GM12878 (cell line): ENCODE data around the gene KRT79. TPM values are rescaled to one million over a fixed set of nuclear protein-coding genes. Genes with fewer than 3 reads are reported as not detected.

Experiments used
- ATAC-seq: fragments of 200-7000 bp; cut with Tn5 transposase; 3 replicates; pipeline ENCODE4 v1.9.1; 2020; ENCODE audit warnings: mild to moderate bottlenecking, moderate library complexity
- BruUV-seq: library from RNA; stranded (reverse); fragments of 400-500 nt; replicated peaks from 2 replicates; lab custom pipeline; 2021; lab: Mats Ljungman, UMichigan
- CTCF ChIA-PET: fragments of 300-600 bp; sonication (Branson Sonifier 250); formaldehyde crosslinking; extraction: SDS; loops from one replicate; lab custom pipeline; 2021; ENCODE audit warnings: inconsistent platforms; lab: Yijun Ruan, JAX
- POLR2A ChIA-PET: fragments of 350-600 bp; formaldehyde crosslinking; extraction: SDS; loops from one replicate; lab custom pipeline; 2021; ENCODE audit warnings: inconsistent platforms; lab: Charles Lee
- RAD21 ChIA-PET: fragments of 300-600 bp; sonication (Branson Sonifier 250); formaldehyde crosslinking; loops from one replicate; lab custom pipeline; 2023; ENCODE audit warnings: antibody characterized with exemption; ENCODE audit not compliant: unreplicated experiment; lab: Charles Lee
- SMC1A ChIA-PET: fragments of 300-600 bp; sonication (Branson Sonifier 250); formaldehyde crosslinking; loops from one replicate; lab custom pipeline; 2023; ENCODE audit not compliant: unreplicated experiment, uncharacterized antibody; lab: Charles Lee
- DNase-seq: peaks from one replicate; pipeline ENCODE4 v3.0.0-alpha.2; 2011; ENCODE audit warnings: low read depth, low spot score
- FAIRE-seq: peaks from 3 replicates; lab custom pipeline; 2011; peaks lifted over from hg19 to GRCh38; lab: Jason Lieb, UNC
- H2AFZ ChIP-seq: 2 replicates; pipeline ENCODE4 v1.6.0; 2011; ENCODE audit warnings: low read depth, low read length, control low read depth; ENCODE audit not compliant: control insufficient read depth
- H3K27ac ChIP-seq: 2 replicates; pipeline ENCODE4 v1.5.1; 2011; ENCODE audit warnings: control low read depth; ENCODE audit not compliant: control insufficient read depth, insufficient read depth
- H3K27me3 ChIP-seq, 2 experiments: replicated peaks in 1 of 2; 2 replicates each; pipeline versions ENCODE4 v1.6.0 to v1.6.1; 2011; ENCODE audit warnings: low read length in 1 of 2; ENCODE audit not compliant: control insufficient read depth in 2 of 2, insufficient read depth in 2 of 2
- H3K36me3 ChIP-seq, 2 experiments: 2 replicates each; pipeline ENCODE4 v1.5.1; 2011; ENCODE audit warnings: low read length in 1 of 2; ENCODE audit not compliant: control insufficient read depth in 2 of 2, insufficient read depth in 2 of 2
- H3K4me1 ChIP-seq: 2 replicates; pipeline ENCODE4 v1.6.1; 2011; ENCODE audit warnings: mild to moderate bottlenecking, low read length, moderate library complexity, mixed read lengths; ENCODE audit not compliant: control insufficient read depth, insufficient read depth
- H3K4me2 ChIP-seq: 2 replicates; pipeline ENCODE4 v1.6.0; 2011; ENCODE audit warnings: control low read depth; ENCODE audit not compliant: control insufficient read depth, insufficient read depth
- H3K4me3 ChIP-seq: fragments of 200-600 bp; sonication (generic); 2 replicates; pipeline ENCODE4 v1.5.1; 2016
- H3K79me2 ChIP-seq: 2 replicates; pipeline ENCODE4 v1.6.0; 2011; ENCODE audit warnings: low read length; ENCODE audit not compliant: control insufficient read depth, insufficient read depth
- H3K9ac ChIP-seq: 2 replicates; pipeline ENCODE4 v1.8.0; 2011; ENCODE audit warnings: low read length, control low read depth, mixed read lengths; ENCODE audit not compliant: control insufficient read depth, insufficient read depth
- H3K9me3 ChIP-seq: replicated peaks from 3 replicates; pipeline ENCODE4 v1.5.1; 2011; ENCODE audit warnings: mild to moderate bottlenecking, low read length; ENCODE audit not compliant: control insufficient read depth, insufficient read depth
- H4K20me1 ChIP-seq: 2 replicates; pipeline ENCODE4 v1.6.0; 2011; ENCODE audit not compliant: control insufficient read depth, insufficient read depth
- BCL3 ChIP-seq: IDR thresholded peaks from 2 replicates; pipeline ENCODE4 v1.6.1; 2011; ENCODE audit warnings: borderline replicate concordance, low read depth, mild to moderate bottlenecking, moderate library complexity, low read length; ENCODE audit not compliant: insufficient read depth, poor library complexity, severe bottlenecking
- BHLHE40 ChIP-seq, 2 experiments: fragments of 450-650 bp in 1 of 2; IDR thresholded peaks; 2 replicates each; pipeline ENCODE4 v1.6.1; 2011 to 2017; ENCODE audit warnings: low read depth in 2 of 2, borderline replicate concordance in 1 of 2, improper control_type of control experiment in 1 of 2, low read length in 1 of 2, mild to moderate bottlenecking in 1 of 2
- CBX3 ChIP-seq: fragments of 200-600 bp; sonication (generic); IDR thresholded peaks from 2 replicates; pipeline ENCODE4 v1.6.1; 2016; ENCODE audit warnings: low read depth, borderline replicate concordance
- FOS ChIP-seq: IDR thresholded peaks from 3 replicates; pipeline ENCODE4 v1.6.1; 2011; ENCODE audit warnings: borderline replicate concordance; ENCODE audit not compliant: insufficient read length; ENCODE audit errors: extremely low read depth
- RBBP5 ChIP-seq: fragments of 200-600 bp; sonication (generic); conservative IDR thresholded peaks from 2 replicates; pipeline ENCODE4 v1.6.1; 2016
- RUNX3 ChIP-seq: IDR thresholded peaks from 2 replicates; pipeline ENCODE4 v1.6.1; 2012; ENCODE audit warnings: low read length, inconsistent platforms
- WGBS: methylation state at CpG from one replicate; pipeline ENCODE4 v1.1.6; 2016; ENCODE audit warnings: low lambda C conversion rate; ENCODE audit not compliant: insufficient replicate concordance, insufficient coverage; ENCODE audit errors: missing lambda C conversion rate; 5-methylcytosine and 5-hydroxymethylcytosine counted together
- in situ Hi-C: fragments of 300-500 bp; cut with MboI; formaldehyde crosslinking; loops from 9 replicates; pipeline ENCODE4 v1.14.3; 2018; ENCODE audit warnings: mixed read lengths
- intact Hi-C: fragments of 100-400 bp; cut with micrococcal nuclease; formaldehyde crosslinking; loops from one replicate; pipeline ENCODE4 v1.14.2; 2022; ENCODE audit not compliant: unreplicated experiment
- polyA plus RNA-seq, 11 experiments: library from polyadenylated mRNA; depleted of rRNA in 4 of 11; unstranded in 6 of 11; stranded (reverse) in 5 of 11; fragments of >200 nt; fragmentation: Nextera tagmentation in 4 of 11; fragmentation: Illumina TruSeq in 1 of 11; extraction: Ambion mirVana in 4 of 11; extraction: Trizol in 1 of 11; gene quantifications; 1 replicate in 1 of 11; 2 replicates in 10 of 11; pipeline versions ENCODE4 v1.2.1 to v1.2.3, GENCODE V29; 2011 to 2016; ENCODE audit warnings: inconsistent platforms in 2 of 11, missing spikeins in 2 of 11, low read depth in 1 of 11
- total RNA-seq, 4 experiments: library from RNA; depleted of rRNA in 3 of 4; stranded (reverse); fragments of >200 nt in 3 of 4; fragmentation: Illumina TruSeq in 1 of 4; extraction: Trizol in 1 of 4; gene quantifications; 2 replicates each; pipeline versions ENCODE4 v1.2.1 to v1.2.3, GENCODE V29; 2013 to 2021

Gene KRT79
- total and polyA plus RNA-seq, 10 of the 15 experiments (the other 5 are each of a cell fraction or from before 2014, with no cell fraction given): 0.03 to 0.09 (median 0.07) TPM; not detected in 7

DNA sequence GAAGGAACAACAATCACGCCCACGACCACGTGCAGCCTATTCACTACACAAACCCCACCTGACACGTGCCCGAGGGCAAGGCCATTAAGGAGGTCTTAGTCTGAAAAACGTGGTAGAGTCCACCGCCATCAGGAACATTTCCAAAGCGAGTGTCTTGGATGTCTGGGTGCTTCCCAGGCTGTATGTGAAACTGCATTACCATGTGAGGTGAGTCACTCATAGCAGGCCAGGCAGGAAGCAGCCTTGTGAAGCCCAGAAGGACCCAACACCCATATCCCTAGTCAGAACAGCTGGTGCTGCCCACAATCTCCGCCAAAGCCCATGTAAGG is 3.3 kb upstream of the KRT79 start:
- Histone ChIP-seq H2AFZ (no peak overlapping the region), H3K4me3 (no peak overlapping the region), H3K4me2 (no peak overlapping the region), H4K20me1 (no peaks in the 10 kb centered on the region), H3K27ac (no peak overlapping the region), H3K79me2 (no peaks in the 10 kb centered on the region), H3K9me3 (no peaks in the 10 kb centered on the region), H3K9ac (no peak overlapping the region), H3K4me1 (no peaks in the 10 kb centered on the region), H3K36me3 (no peaks in the 10 kb centered on the region), H3K27me3 (peaks cover 5 to 7% of the 10 kb centered on the region in 2 experiments; a peak in 3 of 4 replicates)
- CTCF ChIA-PET: interaction anchor here (1.5 kb wide), 1 partner anchor 33 kb away, joined by 3 read pairs; no protein-coding TSS in a partner anchor
- ATAC-seq (peak; percentile 27; the same call in 1 of the 3 replicates), FAIRE-seq (no peak), DNase-seq (no peak)
- 8% methylated on average over 9 of the region's 9 CpGs for WGBS
- POLR2A ChIA-PET: no interaction called here
- TF ChIP-seq FOS (no peak), BCL3 (no peak), BHLHE40 (IDR thresholded peaks at IDR 0.05; ENCODE audit: borderline replicate concordance in 1 of 2, low read depth in 2 of 2, low read length in 1 of 2) (0 out of 4 replicates have a peak, but pooled peaks of 1 of the 2 experiments have one; percentile 7), RUNX3 (no peak), CBX3 (no peak), RBBP5 (no peak)
- no TSS peak for BruUV-seq
- intact Hi-C loops: no loop called here
- RAD21 ChIA-PET: no interaction called here
- in situ Hi-C loops: no loop called here
- SMC1A ChIA-PET: no interaction called here
